Common myeloid progenitor, CD34-positive (primary cell): ENCODE measurements around the gene AIMP1.

Source experiments
- CTCF ChIA-PET: fragments of 350-600 bp; sonication (Branson Sonifier 250); formaldehyde crosslinking; loops from one replicate; lab custom pipeline; 2021; ENCODE audit warnings: antibody characterized with exemption; lab: Charles Lee
- POLR2A ChIA-PET: fragments of 350-600 bp; sonication (Branson Sonifier 250); formaldehyde crosslinking; loops from one replicate; lab custom pipeline; 2021; ENCODE audit warnings: antibody characterized with exemption; lab: Charles Lee
- DNase-seq, 3 donors: peaks; one replicate each; pipeline versions ENCODE4 v3.0.0 to v3.0.0-alpha.2; 2013
- H3K27ac ChIP-seq, 2 experiments: 1 replicate in 1 of 2; 2 replicates in 1 of 2; pipeline ENCODE4 v1.7.0; 2013; ENCODE audit warnings: inconsistent platforms in 2 of 2, low read length in 2 of 2, mild to moderate bottlenecking in 2 of 2, low read depth in 1 of 2, moderate library complexity in 1 of 2; ENCODE audit not compliant: severe bottlenecking in 2 of 2, insufficient read depth in 1 of 2, poor library complexity in 1 of 2
- H3K27me3 ChIP-seq, 5 experiments: replicated peaks in 2 of 5; 1 replicate in 3 of 5; 2 replicates in 2 of 5; pipeline versions ENCODE4 v1.6.1 to v1.7.0; 2013; ENCODE audit warnings: low read length in 4 of 5, mild to moderate bottlenecking in 2 of 5, moderate library complexity in 2 of 5, inconsistent platforms in 1 of 5; ENCODE audit not compliant: insufficient read depth in 5 of 5, control insufficient read depth in 4 of 5
- H3K36me3 ChIP-seq, 4 experiments: 1 replicate in 2 of 4; 2 replicates in 2 of 4; pipeline versions ENCODE4 v1.6.1 to v1.7.0; 2013; ENCODE audit warnings: low read length in 3 of 4, control low read depth in 1 of 4, mild to moderate bottlenecking in 1 of 4; ENCODE audit not compliant: control insufficient read depth in 4 of 4, insufficient read depth in 4 of 4
- H3K4me1 ChIP-seq, 4 experiments: 1 replicate in 3 of 4; 2 replicates in 1 of 4; pipeline versions ENCODE4 v1.6.1 to v1.7.1; 2013; ENCODE audit warnings: low read length in 3 of 4, mild to moderate bottlenecking in 3 of 4, control low read depth in 1 of 4, inconsistent platforms in 1 of 4, moderate library complexity in 1 of 4; ENCODE audit not compliant: control insufficient read depth in 4 of 4, insufficient read depth in 4 of 4; ENCODE audit errors: control extremely low read depth in 1 of 4
- H3K4me3 ChIP-seq, 7 experiments: 1 replicate in 4 of 7; 2 replicates in 3 of 7; pipeline versions ENCODE4 v1.5.1 to v1.7.0; 2013; ENCODE audit warnings: mild to moderate bottlenecking in 7 of 7, low read length in 6 of 7, moderate library complexity in 6 of 7, inconsistent platforms in 2 of 7, low read depth in 2 of 7, control low read depth in 1 of 7; ENCODE audit not compliant: insufficient read depth in 4 of 7, control insufficient read depth in 1 of 7; ENCODE audit errors: extremely low read depth in 1 of 7
- H3K9me3 ChIP-seq, 5 experiments: 1 replicate in 4 of 5; 2 replicates in 1 of 5; pipeline versions ENCODE4 v1.6.1 to v1.7.1; 2013; ENCODE audit warnings: low read length in 4 of 5, mild to moderate bottlenecking in 2 of 5, inconsistent platforms in 1 of 5, low read depth in 1 of 5, moderate library complexity in 1 of 5; ENCODE audit not compliant: control insufficient read depth in 4 of 5, insufficient read depth in 2 of 5; ENCODE audit errors: control extremely low read depth in 1 of 5
- WGBS: methylation state at CpG from one replicate; pipeline ENCODE4 v1.1.5; 2013; ENCODE audit not compliant: insufficient coverage; 5-methylcytosine and 5-hydroxymethylcytosine counted together

Gene AIMP1

DNA sequence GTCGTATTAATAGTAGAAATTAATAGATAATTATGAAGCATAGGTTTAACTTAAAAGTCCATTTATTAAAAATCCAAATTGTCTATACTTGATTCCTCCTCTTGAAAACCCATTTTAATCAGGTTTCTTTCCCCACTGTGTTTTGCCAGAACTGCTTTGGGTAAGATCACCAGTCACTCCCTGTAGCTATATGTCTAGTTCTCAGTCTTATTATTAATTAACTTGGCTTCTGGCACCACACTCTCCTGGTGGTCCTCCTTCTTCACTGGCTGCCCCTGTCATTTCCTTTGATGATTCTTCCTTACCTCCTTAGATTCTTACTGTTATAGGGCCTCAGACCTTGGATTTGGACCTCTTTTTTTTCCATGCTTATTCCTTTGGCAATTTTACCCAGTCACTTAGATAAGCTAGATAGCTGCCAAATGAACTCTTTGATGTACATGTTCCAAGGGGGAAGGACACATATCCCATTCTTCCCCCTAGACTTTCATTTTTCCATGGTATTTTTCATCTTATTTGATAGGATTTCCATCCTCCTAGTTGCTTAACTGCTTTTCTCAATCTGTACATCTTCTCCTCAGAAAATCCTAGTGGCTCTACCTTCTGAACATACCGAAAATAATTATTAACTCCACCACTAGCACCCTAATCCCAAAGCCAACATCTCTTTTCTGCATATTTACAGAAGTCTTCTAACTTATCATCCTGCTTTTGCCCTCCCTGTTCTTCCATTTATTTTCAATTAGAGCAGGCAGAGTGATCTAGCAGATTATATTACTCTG is 27.7 kb downstream of the AIMP1 start:
- Histone ChIP-seq H3K36me3 (peaks cover 2 to 42% (median 25%) of the 10 kb centered on the region in 4 experiments), H3K27ac (no peak overlapping the region), H3K9me3 (peaks cover 0 to 2% (median 0%) of the 10 kb centered on the region in 5 experiments), H3K4me3 (no peak overlapping the region), H3K27me3 (no peaks in the 10 kb centered on the region), H3K4me1 (no peaks in the 10 kb centered on the region)
- ChIA-PET POLR2A (no interaction called here), CTCF (interaction anchor here (1.1 kb wide), 1 partner anchor 17 kb away, joined by 3 read pairs; no protein-coding TSS in a partner anchor)
- 100% methylated on average over 1 of the region's 2 CpGs for WGBS
- no peak for DNase-seq

- no peaks in the 10 kb centered on the region for H3K4me1 ChIP-seq
- no peak overlapping the region for H3K4me3 ChIP-seq
- H3K9me3 ChIP-seq: peaks cover 0 to 2% (median 0%) of the 10 kb centered on the region in 5 experiments
- POLR2A ChIA-PET: no interaction called here
- no CpG with 5 or more reads among the region's 1 CpG for WGBS
- CTCF ChIA-PET: interaction anchor here (1.1 kb wide), 1 partner anchor 17 kb away, joined by 3 read pairs; no protein-coding TSS in a partner anchor
- DNase-seq: no peak
- no peak overlapping the region for H3K27ac ChIP-seq
- no peaks in the 10 kb centered on the region for H3K27me3 ChIP-seq
- peaks cover 0 to 40% (median 25%) of the 10 kb centered on the region in 4 experiments for H3K36me3 ChIP-seq
Measured at GRCh38 chr4:106344647-106344970, 28.3 kb downstream of the AIMP1 start.

GRCh38 chr4:106347167-106347566 is 30.8 kb downstream of the AIMP1 start:
- no peaks in the 10 kb centered on the region for H3K27me3 ChIP-seq
- H3K4me1 ChIP-seq: no peaks in the 10 kb centered on the region
- CTCF ChIA-PET: interaction anchor here (1.2 to 1.4 kb wide), 3 partner anchors 17 to 19 kb away, joined by 3 to 4 read pairs (median 4); no protein-coding TSS in a partner anchor
- POLR2A ChIA-PET: no interaction called here
- WGBS: no CpG with 5 or more reads among the region's 1 CpG
- H3K4me3 ChIP-seq: no peak overlapping the region
- H3K9me3 ChIP-seq: no peaks in the 10 kb centered on the region
- no peak for DNase-seq
- no peak overlapping the region for H3K27ac ChIP-seq
- H3K36me3 ChIP-seq: peaks cover 0 to 26% (median 19%) of the 10 kb centered on the region in 4 experiments

DNA sequence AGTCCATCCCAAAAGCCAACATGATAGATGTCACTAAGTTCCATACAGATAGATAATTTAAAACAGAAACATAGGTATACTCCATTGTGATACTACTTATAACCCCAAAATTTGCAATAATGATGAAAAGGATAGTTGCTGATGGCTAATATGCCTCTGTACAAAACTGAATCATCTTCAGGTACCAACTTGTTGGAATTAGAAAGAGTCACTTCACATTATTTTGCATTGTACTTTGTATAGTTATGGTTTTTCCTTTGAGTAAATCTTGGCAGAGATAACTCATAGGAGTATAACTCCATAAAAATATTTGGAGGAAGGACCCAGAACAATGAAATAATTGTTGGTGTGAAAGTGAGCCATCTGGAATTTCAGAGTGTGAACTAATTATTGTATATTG is 34.7 kb downstream of the AIMP1 start:
- ChIA-PET POLR2A (no interaction called here), CTCF (interaction anchor here (0.9 kb wide), 1 partner anchor 21 kb away, joined by 3 read pairs; no protein-coding TSS in a partner anchor)
- H3K9me3 ChIP-seq: no peaks in the 10 kb centered on the region
- H3K27me3 ChIP-seq: no peaks in the 10 kb centered on the region
- H3K4me3 ChIP-seq: no peak overlapping the region
- H3K36me3 ChIP-seq: peaks cover 0 to 26% (median 16%) of the 10 kb centered on the region in 4 experiments
- DNase-seq: no peak
- H3K4me1 ChIP-seq: no peaks in the 10 kb centered on the region
- H3K27ac ChIP-seq: no peak overlapping the region

- CTCF ChIA-PET: interaction anchor here (0.6 to 1.4 kb wide), 2 partner anchors 9 to 30 kb away, joined by 3 to 4 read pairs; no protein-coding TSS in a partner anchor
- H3K36me3 ChIP-seq: peaks cover 0 to 9% (median 3%) of the 10 kb centered on the region in 4 experiments
- no peak for DNase-seq
- POLR2A ChIA-PET: no interaction called here
- H3K27me3 ChIP-seq: no peaks in the 10 kb centered on the region
- WGBS: 100% methylated on average over 1 of the region's 1 CpG
- H3K27ac ChIP-seq: no peak overlapping the region
- H3K4me1 ChIP-seq: no peaks in the 10 kb centered on the region
- H3K4me3 ChIP-seq: no peak overlapping the region
- H3K9me3 ChIP-seq: no peaks in the 10 kb centered on the region
Measured at GRCh38 chr4:106353786-106354185, 37.4 kb downstream of the AIMP1 start.

DNA sequence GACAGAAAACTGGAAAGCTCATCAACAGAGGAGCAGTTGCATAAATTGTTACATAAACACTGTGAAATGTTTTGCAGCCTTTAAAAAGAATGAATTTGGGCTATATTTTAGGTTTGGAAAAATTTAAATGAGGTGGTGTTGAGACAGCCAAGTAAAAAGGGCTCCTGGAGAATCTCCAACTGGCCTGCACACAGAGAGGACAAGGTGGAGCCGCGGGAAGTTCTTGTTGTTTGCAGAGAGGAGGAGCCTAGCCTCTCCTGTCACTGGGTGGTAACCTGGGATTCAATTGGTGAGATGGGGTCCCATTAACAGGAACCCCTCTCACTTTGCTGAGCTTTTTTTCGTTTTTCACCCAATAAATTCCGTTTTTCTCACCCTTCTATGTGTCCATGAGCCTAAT is 38.8 kb downstream of the AIMP1 start:
- no peak for DNase-seq
- peaks cover 0 to 6% (median 0%) of the 10 kb centered on the region in 4 experiments for H3K36me3 ChIP-seq
- H3K27me3 ChIP-seq: no peaks in the 10 kb centered on the region
- no peak overlapping the region for H3K4me3 ChIP-seq
- CTCF ChIA-PET: no interaction called here
- H3K4me1 ChIP-seq: no peaks in the 10 kb centered on the region
- POLR2A ChIA-PET: no interaction called here
- no peak overlapping the region for H3K27ac ChIP-seq
- no peaks in the 10 kb centered on the region for H3K9me3 ChIP-seq
- 100% methylated on average over 1 of the region's 4 CpGs for WGBS

DNA sequence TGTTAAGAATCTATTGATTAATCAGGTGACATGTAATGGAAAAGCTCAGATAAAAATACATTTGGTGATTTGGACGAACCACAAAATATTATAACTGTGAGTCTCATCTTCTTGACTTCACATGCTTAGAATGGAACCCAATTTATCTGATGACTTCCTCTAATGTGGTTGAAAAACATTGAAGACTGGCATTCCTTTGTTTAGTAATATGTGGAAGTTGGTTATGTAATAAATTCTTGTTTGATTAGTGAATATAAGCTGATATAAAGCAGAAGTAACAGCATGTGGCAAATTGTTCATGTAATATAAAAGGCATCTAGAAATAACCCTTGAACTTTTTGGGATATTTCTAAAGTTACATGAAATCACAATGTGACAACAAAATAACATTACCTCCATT is 42.5 kb downstream of the AIMP1 start:
- H3K36me3 ChIP-seq: no peaks in the 10 kb centered on the region
- DNase-seq: peak in 2 of 3 donors; percentile 18 to 22
- CTCF ChIA-PET: interaction anchor here (0.7 to 1.6 kb wide), 3 partner anchors 10 to 12 kb away, joined by 3 to 5 read pairs (median 4); partner anchors contain the start of gene GIMD1
- H3K9me3 ChIP-seq: no peaks in the 10 kb centered on the region
- WGBS: 100% methylated on average over 1 of the region's 1 CpG
- no peak overlapping the region for H3K4me3 ChIP-seq
- no peaks in the 10 kb centered on the region for H3K4me1 ChIP-seq
- POLR2A ChIA-PET: no interaction called here
- no peak overlapping the region for H3K27ac ChIP-seq
- H3K27me3 ChIP-seq: no peaks in the 10 kb centered on the region
